PC-3 (cell line): ENCODE results near the gene IAPP.

Experiments used
- EZH2 ChIP-seq: fragments of 300-600 bp; sonication (generic); IDR thresholded peaks from one replicate; pipeline ENCODE4 v1.6.1; 2017; ENCODE audit warnings: antibody characterized with exemption, mild to moderate bottlenecking, low read length; ENCODE audit not compliant: unreplicated experiment
- EZH2phosphoT487 ChIP-seq: fragments of 300-600 bp; sonication (generic); IDR thresholded peaks from 2 replicates; pipeline ENCODE4 v1.6.1; 2018; ENCODE audit warnings: mild to moderate bottlenecking, antibody characterized with exemption, low read length, borderline replicate concordance
- TF ChIP-seq, protein P1 (sequence below): fragments of 300-600 bp; sonication (generic); conservative IDR thresholded peaks from 2 replicates; pipeline ENCODE4 v1.5.1; 2017; ENCODE audit warnings: antibody characterized with exemption, low read depth, mild to moderate bottlenecking, low read length

DNA sequence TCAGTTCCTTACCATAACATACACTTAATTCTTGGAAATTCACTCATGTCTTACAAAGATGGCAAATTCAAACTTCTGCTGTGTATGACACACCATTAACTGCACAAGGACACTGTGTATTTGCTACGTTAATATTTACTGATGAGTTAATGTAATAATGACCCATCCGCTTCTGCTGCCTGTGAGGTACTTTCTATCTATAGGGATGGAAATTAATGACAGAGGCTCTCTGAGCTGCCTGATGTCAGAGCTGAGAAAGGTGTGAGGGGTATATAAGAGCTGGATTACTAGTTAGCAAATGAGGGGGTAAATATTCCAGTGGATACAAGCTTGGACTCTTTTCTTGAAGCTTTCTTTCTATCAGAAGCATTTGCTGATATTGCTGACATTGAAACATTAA, at the start of gene IAPP:
- TF ChIP-seq EZH2phosphoT487 (no peak), EZH2 (no peak)
- TF ChIP-seq, protein P1, sequence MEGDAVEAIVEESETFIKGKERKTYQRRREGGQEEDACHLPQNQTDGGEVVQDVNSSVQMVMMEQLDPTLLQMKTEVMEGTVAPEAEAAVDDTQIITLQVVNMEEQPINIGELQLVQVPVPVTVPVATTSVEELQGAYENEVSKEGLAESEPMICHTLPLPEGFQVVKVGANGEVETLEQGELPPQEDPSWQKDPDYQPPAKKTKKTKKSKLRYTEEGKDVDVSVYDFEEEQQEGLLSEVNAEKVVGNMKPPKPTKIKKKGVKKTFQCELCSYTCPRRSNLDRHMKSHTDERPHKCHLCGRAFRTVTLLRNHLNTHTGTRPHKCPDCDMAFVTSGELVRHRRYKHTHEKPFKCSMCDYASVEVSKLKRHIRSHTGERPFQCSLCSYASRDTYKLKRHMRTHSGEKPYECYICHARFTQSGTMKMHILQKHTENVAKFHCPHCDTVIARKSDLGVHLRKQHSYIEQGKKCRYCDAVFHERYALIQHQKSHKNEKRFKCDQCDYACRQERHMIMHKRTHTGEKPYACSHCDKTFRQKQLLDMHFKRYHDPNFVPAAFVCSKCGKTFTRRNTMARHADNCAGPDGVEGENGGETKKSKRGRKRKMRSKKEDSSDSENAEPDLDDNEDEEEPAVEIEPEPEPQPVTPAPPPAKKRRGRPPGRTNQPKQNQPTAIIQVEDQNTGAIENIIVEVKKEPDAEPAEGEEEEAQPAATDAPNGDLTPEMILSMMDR, result no peak
